Measurements from ENCODE around the gene GSK3A.

GSK3A gene

GRCh38 chr19:42226886-42227285 lies 15.5 kb downstream of the GSK3A start:
- Histone ChIP-seq H3K9me3 (ENCODE audit: control insufficient read depth, low read length) (no peaks in the 10 kb centered on the region), H3K27ac (ENCODE audit: insufficient read depth, low read length, poor library complexity, severe bottlenecking) (no peak overlapping the region), H3K4me1 (ENCODE audit: control insufficient read depth, insufficient read depth, low read length, poor library complexity, severe bottlenecking) (no peaks in the 10 kb centered on the region), H3K4me3 (ENCODE audit: insufficient read depth, low read depth, low read length, poor library complexity, severe bottlenecking) (no peak overlapping the region), H3K27me3 (replicated peaks; ENCODE audit: control insufficient read depth, insufficient read depth, low read length, poor library complexity, severe bottlenecking) (no peaks in the 10 kb centered on the region), H3K36me3 (ENCODE audit: control insufficient read depth, insufficient read depth, low read length) (peaks cover 51% of the 10 kb centered on the region)
- no peak for DNase-seq

- peaks cover 44% of the 10 kb centered on the region for H3K36me3 ChIP-seq (ENCODE audit: control insufficient read depth, insufficient read depth, low read length)
Observed at GRCh38 chr19:42225718-42226292, 16.6 kb downstream of the GSK3A start.

GRCh38 chr19:42224940-42225717 lies 17.3 kb downstream of the GSK3A start:
- no peaks in the 10 kb centered on the region for H3K27me3 ChIP-seq (replicated peaks; ENCODE audit: control insufficient read depth, insufficient read depth, low read length, poor library complexity, severe bottlenecking)
- H3K9me3 ChIP-seq (ENCODE audit: control insufficient read depth, low read length), result no peaks in the 10 kb centered on the region
- H3K36me3 ChIP-seq (ENCODE audit: control insufficient read depth, insufficient read depth, low read length), result peaks cover 37% of the 10 kb centered on the region
- H3K4me3 ChIP-seq (ENCODE audit: insufficient read depth, low read depth, low read length, poor library complexity, severe bottlenecking), result no peak overlapping the region
- peaks cover 9% of the 10 kb centered on the region for H3K4me1 ChIP-seq (ENCODE audit: control insufficient read depth, insufficient read depth, low read length, poor library complexity, severe bottlenecking)
- no peak overlapping the region for H3K27ac ChIP-seq (ENCODE audit: insufficient read depth, low read length, poor library complexity, severe bottlenecking)
- no peak for DNase-seq

More at GRCh38 chr19:42225718-42226292, 16.6 kb downstream of the GSK3A start:
- H3K27ac ChIP-seq (ENCODE audit: insufficient read depth, low read length, poor library complexity, severe bottlenecking), result no peak overlapping the region
- H3K4me1 ChIP-seq (ENCODE audit: control insufficient read depth, insufficient read depth, low read length, poor library complexity, severe bottlenecking), result peaks cover 4% of the 10 kb centered on the region
- DNase-seq, result no peak
- H3K27me3 ChIP-seq (replicated peaks; ENCODE audit: control insufficient read depth, insufficient read depth, low read length, poor library complexity, severe bottlenecking), result no peaks in the 10 kb centered on the region
- no peaks in the 10 kb centered on the region for H3K9me3 ChIP-seq (ENCODE audit: control insufficient read depth, low read length)
- H3K4me3 ChIP-seq (ENCODE audit: insufficient read depth, low read depth, low read length, poor library complexity, severe bottlenecking), result no peak overlapping the region

GRCh38 chr19:42220751-42221097 lies 21.7 kb downstream of the GSK3A start:
- Histone ChIP-seq H3K27ac (ENCODE audit: insufficient read depth, low read length, poor library complexity, severe bottlenecking) (peak overlapping the region; percentile 77), H3K4me1 (ENCODE audit: control insufficient read depth, insufficient read depth, low read length, poor library complexity, severe bottlenecking) (peaks cover 36% of the 10 kb centered on the region), H3K27me3 (replicated peaks; ENCODE audit: control insufficient read depth, insufficient read depth, low read length, poor library complexity, severe bottlenecking) (no peaks in the 10 kb centered on the region), H3K36me3 (ENCODE audit: control insufficient read depth, insufficient read depth, low read length) (peaks cover 16% of the 10 kb centered on the region), H3K4me3 (ENCODE audit: insufficient read depth, low read depth, low read length, poor library complexity, severe bottlenecking) (peak overlapping the region; percentile 75), H3K9me3 (ENCODE audit: control insufficient read depth, low read length) (no peaks in the 10 kb centered on the region)
- DNase-seq, result no peak

GRCh38 chr19:42219812-42220750 lies 22.3 kb downstream of the GSK3A start, which contains the start of gene ZNF526:
TSS of gene ZNF526 (plus strand) at chr19:42220312. CDS start at chr19:42224404, 4,092 bp downstream.
- peak; percentile 93 to 97 (median 96) for DNase-seq
- peaks cover 10% of the 10 kb centered on the region for H3K36me3 ChIP-seq (ENCODE audit: control insufficient read depth, insufficient read depth, low read length)
- peak within 1 kb of the TSS; percentile 75 for H3K4me3 ChIP-seq (ENCODE audit: insufficient read depth, low read depth, low read length, poor library complexity, severe bottlenecking)
- no peaks in the 10 kb centered on the region for H3K9me3 ChIP-seq (ENCODE audit: control insufficient read depth, low read length)
- H3K4me1 ChIP-seq (ENCODE audit: control insufficient read depth, insufficient read depth, low read length, poor library complexity, severe bottlenecking), result peaks cover 43% of the 10 kb centered on the region
- H3K27me3 ChIP-seq (replicated peaks; ENCODE audit: control insufficient read depth, insufficient read depth, low read length, poor library complexity, severe bottlenecking), result no peaks in the 10 kb centered on the region
- H3K27ac ChIP-seq (ENCODE audit: insufficient read depth, low read length, poor library complexity, severe bottlenecking), result peak within 1 kb of the TSS; percentile 77

GRCh38 chr19:42217520-42218437 lies 24.6 kb downstream of the GSK3A start, which contains the start of gene DEDD2:
TSS of gene DEDD2 (minus strand) at chr19:42217677. CDS start at chr19:42217007, 670 bp downstream.
- Histone ChIP-seq H3K4me3 (ENCODE audit: insufficient read depth, low read depth, low read length, poor library complexity, severe bottlenecking) (peak within 1 kb of the TSS; percentile 90), H3K27me3 (replicated peaks; ENCODE audit: control insufficient read depth, insufficient read depth, low read length, poor library complexity, severe bottlenecking) (no peaks in the 10 kb centered on the region), H3K27ac (ENCODE audit: insufficient read depth, low read length, poor library complexity, severe bottlenecking) (peak within 1 kb of the TSS; percentile 96), H3K4me1 (ENCODE audit: control insufficient read depth, insufficient read depth, low read length, poor library complexity, severe bottlenecking) (peaks cover 62% of the 10 kb centered on the region), H3K9me3 (ENCODE audit: control insufficient read depth, low read length) (no peaks in the 10 kb centered on the region), H3K36me3 (ENCODE audit: control insufficient read depth, insufficient read depth, low read length) (peaks cover 22% of the 10 kb centered on the region)
- DNase-seq, result peak; percentile 99 to 100 (median 100)

GRCh38 chr19:42216653-42217519 lies 25.5 kb downstream of the GSK3A start:
- no peak for DNase-seq

GRCh38 chr19:42214810-42215485 lies 27.5 kb downstream of the GSK3A start:
- Histone ChIP-seq H3K36me3 (ENCODE audit: control insufficient read depth, insufficient read depth, low read length) (peaks cover 36% of the 10 kb centered on the region), H3K27ac (ENCODE audit: insufficient read depth, low read length, poor library complexity, severe bottlenecking) (peak overlapping the region; percentile 96), H3K9me3 (ENCODE audit: control insufficient read depth, low read length) (no peaks in the 10 kb centered on the region), H3K4me3 (ENCODE audit: insufficient read depth, low read depth, low read length, poor library complexity, severe bottlenecking) (no peak overlapping the region), H3K27me3 (replicated peaks; ENCODE audit: control insufficient read depth, insufficient read depth, low read length, poor library complexity, severe bottlenecking) (no peaks in the 10 kb centered on the region), H3K4me1 (ENCODE audit: control insufficient read depth, insufficient read depth, low read length, poor library complexity, severe bottlenecking) (peaks cover 56% of the 10 kb centered on the region)
- no peak for DNase-seq

More at GRCh38 chr19:42216653-42217519, 25.5 kb downstream of the GSK3A start:
- Histone ChIP-seq H3K27me3 (replicated peaks; ENCODE audit: control insufficient read depth, insufficient read depth, low read length, poor library complexity, severe bottlenecking) (no peaks in the 10 kb centered on the region), H3K4me3 (ENCODE audit: insufficient read depth, low read depth, low read length, poor library complexity, severe bottlenecking) (peak overlapping the region; percentile 90), H3K36me3 (ENCODE audit: control insufficient read depth, insufficient read depth, low read length) (peaks cover 24% of the 10 kb centered on the region), H3K27ac (ENCODE audit: insufficient read depth, low read length, poor library complexity, severe bottlenecking) (peak overlapping the region; percentile 96), H3K9me3 (ENCODE audit: control insufficient read depth, low read length) (no peaks in the 10 kb centered on the region), H3K4me1 (ENCODE audit: control insufficient read depth, insufficient read depth, low read length, poor library complexity, severe bottlenecking) (peaks cover 65% of the 10 kb centered on the region)

Data from effector memory CD4-positive, alpha-beta T cell (primary cell).